Right atrium auricular region (tissue), 2 donors: ENCODE data around the gene R3HDM2. TPM values are rescaled to one million over a fixed set of nuclear protein-coding genes. Genes with fewer than 3 reads are reported as not detected.

ENCODE experiments used
- DNase-seq: peaks from one replicate; pipeline ENCODE4 v3.0.0-alpha.2; 2019; ENCODE audit warnings: low spot score
- H3K27ac ChIP-seq, 2 donors: fragments of 200-600 bp; sonication (generic); 1 replicate in 1 of 2; 2 replicates in 1 of 2; pipeline ENCODE4 v1.5.1; 2016 to 2019
- H3K27me3 ChIP-seq, 2 donors: fragments of 200-600 bp; sonication (generic); one replicate each; pipeline versions ENCODE4 v1.5.1 to v1.6.0; 2017 to 2019
- H3K36me3 ChIP-seq: fragments of 200-600 bp; sonication (generic); one replicate; pipeline ENCODE4 v1.5.1; 2016
- H3K4me1 ChIP-seq, 2 donors: fragments of 200-600 bp; sonication (generic); one replicate each; pipeline versions ENCODE4 v1.5.1 to v1.6.0; 2017 to 2019
- H3K4me3 ChIP-seq, 2 donors: fragments of 200-600 bp; sonication (generic); 1 replicate in 1 of 2; 2 replicates in 1 of 2; pipeline ENCODE4 v1.5.1; 2017 to 2019; ENCODE audit warnings: mild to moderate bottlenecking in 1 of 2, moderate library complexity in 1 of 2
- H3K9me3 ChIP-seq, 2 donors: fragments of 200-600 bp; sonication (generic); one replicate each; pipeline ENCODE4 v1.5.1; 2019
- total RNA-seq, 2 donors: library from RNA; depleted of rRNA; stranded (reverse); fragments of >200 nt; gene quantifications; one replicate each; pipeline ENCODE4 v1.1.0, GENCODE V29; 2016
- TF ChIP-seq, protein P1 (sequence below), 2 donors: fragments of 200-600 bp; sonication (generic); IDR thresholded peaks; one replicate each; pipeline ENCODE4 v1.5.1; 2019; ENCODE audit warnings: antibody characterized with exemption in 2 of 2

R3HDM2 gene
- total RNA-seq, 2 donors from 2014 or later, result 31.7 to 47.8 TPM

GRCh38 chr12:57469296-57470164 lies 38.7 kb upstream of the R3HDM2 start:
- no peaks in the 10 kb centered on the region for H3K36me3 ChIP-seq
- H3K9me3 ChIP-seq, result no peaks in the 10 kb centered on the region
- peaks cover 0 to 4% of the 10 kb centered on the region in 2 donors for H3K27me3 ChIP-seq
- H3K4me1 ChIP-seq, result no peaks in the 10 kb centered on the region
- no peak overlapping the region for H3K4me3 ChIP-seq
- DNase-seq, result no peak
- TF ChIP-seq, protein P1, sequence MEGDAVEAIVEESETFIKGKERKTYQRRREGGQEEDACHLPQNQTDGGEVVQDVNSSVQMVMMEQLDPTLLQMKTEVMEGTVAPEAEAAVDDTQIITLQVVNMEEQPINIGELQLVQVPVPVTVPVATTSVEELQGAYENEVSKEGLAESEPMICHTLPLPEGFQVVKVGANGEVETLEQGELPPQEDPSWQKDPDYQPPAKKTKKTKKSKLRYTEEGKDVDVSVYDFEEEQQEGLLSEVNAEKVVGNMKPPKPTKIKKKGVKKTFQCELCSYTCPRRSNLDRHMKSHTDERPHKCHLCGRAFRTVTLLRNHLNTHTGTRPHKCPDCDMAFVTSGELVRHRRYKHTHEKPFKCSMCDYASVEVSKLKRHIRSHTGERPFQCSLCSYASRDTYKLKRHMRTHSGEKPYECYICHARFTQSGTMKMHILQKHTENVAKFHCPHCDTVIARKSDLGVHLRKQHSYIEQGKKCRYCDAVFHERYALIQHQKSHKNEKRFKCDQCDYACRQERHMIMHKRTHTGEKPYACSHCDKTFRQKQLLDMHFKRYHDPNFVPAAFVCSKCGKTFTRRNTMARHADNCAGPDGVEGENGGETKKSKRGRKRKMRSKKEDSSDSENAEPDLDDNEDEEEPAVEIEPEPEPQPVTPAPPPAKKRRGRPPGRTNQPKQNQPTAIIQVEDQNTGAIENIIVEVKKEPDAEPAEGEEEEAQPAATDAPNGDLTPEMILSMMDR (IDR thresholded peaks at IDR 0.05), result no peak
- H3K27ac ChIP-seq, result no peak overlapping the region

DNA sequence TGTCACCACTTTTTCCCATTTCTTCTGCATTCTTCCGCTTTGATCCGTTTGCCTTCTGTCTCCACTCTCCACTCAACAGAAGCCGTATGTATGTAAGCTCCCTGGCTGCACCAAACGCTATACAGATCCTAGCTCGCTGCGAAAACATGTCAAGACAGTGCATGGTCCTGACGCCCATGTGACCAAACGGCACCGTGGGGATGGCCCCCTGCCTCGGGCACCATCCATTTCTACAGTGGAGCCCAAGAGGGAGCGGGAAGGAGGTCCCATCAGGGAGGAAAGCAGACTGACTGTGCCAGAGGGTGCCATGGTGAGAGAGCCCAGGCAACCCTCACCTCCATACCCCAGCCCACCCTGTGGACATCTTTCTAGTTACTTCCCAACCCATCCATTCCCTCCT lies 37.1 kb upstream of the R3HDM2 start:
- peaks cover 0 to under 1% of the 10 kb centered on the region in 2 donors for H3K4me1 ChIP-seq
- H3K36me3 ChIP-seq, result no peaks in the 10 kb centered on the region
- no peak overlapping the region for H3K4me3 ChIP-seq
- no peaks in the 10 kb centered on the region for H3K27me3 ChIP-seq
- no peak for DNase-seq
- no peaks in the 10 kb centered on the region for H3K9me3 ChIP-seq
- H3K27ac ChIP-seq, result no peak overlapping the region
- TF ChIP-seq, protein P1 (IDR thresholded peaks at IDR 0.05), result no peak

- Histone ChIP-seq H3K9me3 (no peaks in the 10 kb centered on the region), H3K4me1 (peaks cover 0 to 6% of the 10 kb centered on the region in 2 donors), H3K27ac (no peak overlapping the region), H3K4me3 (no peak overlapping the region), H3K27me3 (no peaks in the 10 kb centered on the region), H3K36me3 (no peaks in the 10 kb centered on the region)
- DNase-seq, result no peak
- TF ChIP-seq, protein P1 (IDR thresholded peaks at IDR 0.05), result no peak
Measured at GRCh38 chr12:57467212-57467874, 36.5 kb upstream of the R3HDM2 start.

GRCh38 chr12:57465747-57466505 lies 35.1 kb upstream of the R3HDM2 start:
- no peaks in the 10 kb centered on the region for H3K9me3 ChIP-seq

DNA sequence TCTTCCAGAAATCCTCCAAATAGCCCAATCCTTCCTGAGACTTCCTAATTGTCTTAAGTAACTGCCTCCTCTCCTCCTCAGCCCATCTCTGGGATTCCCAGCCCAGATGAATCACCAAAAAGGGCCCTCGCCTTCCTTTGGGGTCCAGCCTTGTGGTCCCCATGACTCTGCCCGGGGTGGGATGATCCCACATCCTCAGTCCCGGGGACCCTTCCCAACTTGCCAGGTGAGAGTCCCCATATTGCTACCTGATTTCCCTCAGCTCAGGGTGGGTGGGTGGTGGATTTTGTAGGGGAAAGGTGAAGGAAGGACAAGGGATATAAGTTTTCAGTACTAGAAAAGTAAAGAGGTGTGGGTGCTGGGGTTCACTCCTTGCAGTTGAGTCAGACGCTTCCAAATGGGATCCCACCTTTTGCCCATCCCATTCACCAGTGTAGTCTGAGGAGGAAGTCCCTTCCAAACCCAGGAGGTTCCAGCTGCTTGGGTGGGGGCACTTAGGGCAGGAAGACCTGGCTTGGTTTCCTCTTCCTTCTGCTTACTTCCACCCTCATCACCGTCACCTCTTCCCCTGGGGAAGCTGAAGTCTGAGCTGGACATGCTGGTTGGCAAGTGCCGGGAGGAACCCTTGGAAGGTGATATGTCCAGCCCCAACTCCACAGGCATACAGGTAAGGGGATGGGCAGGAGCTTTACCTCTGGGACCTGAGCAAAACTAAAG lies 34.3 kb upstream of the R3HDM2 start:
- Histone ChIP-seq H3K4me1 (peaks cover 0 to 23% of the 10 kb centered on the region in 2 donors), H3K27ac (no peak overlapping the region), H3K36me3 (no peaks in the 10 kb centered on the region), H3K9me3 (no peaks in the 10 kb centered on the region), H3K27me3 (no peaks in the 10 kb centered on the region), H3K4me3 (no peak overlapping the region)
- TF ChIP-seq, protein P1 (IDR thresholded peaks at IDR 0.05), result no peak
- no peak for DNase-seq

More at GRCh38 chr12:57465747-57466505, 35.1 kb upstream of the R3HDM2 start:
- TF ChIP-seq, protein P1 (IDR thresholded peaks at IDR 0.05), result no peak
- H3K27ac ChIP-seq, result no peak overlapping the region
- no peak overlapping the region for H3K4me3 ChIP-seq
- no peaks in the 10 kb centered on the region for H3K36me3 ChIP-seq
- H3K4me1 ChIP-seq, result peaks cover 0 to 16% of the 10 kb centered on the region in 2 donors
- DNase-seq, result no peak
- no peaks in the 10 kb centered on the region for H3K27me3 ChIP-seq
